RWPE2 (cell line): ENCODE results near the gene BMP7.
"Not testable (repeated sequence)": the region's sequence is repeated elsewhere in the genome, so short reads cannot be mapped to it uniquely, and the experiment has no call there.

Source experiments
- ATAC-seq: fragments of 200-7000 bp; cut with Tn5 transposase; 3 replicates; pipeline ENCODE4 v1.9.1; 2021; ENCODE audit warnings: low read depth
- DNase-seq: peaks from one replicate; pipeline ENCODE4 v3.0.0-alpha.2; 2020; ENCODE audit warnings: low spot score
- H3K27ac ChIP-seq: fragments of 450-650 bp; 2 replicates; pipeline ENCODE4 v1.5.1; 2017; ENCODE audit warnings: mild to moderate bottlenecking; ENCODE audit not compliant: poor library complexity, severe bottlenecking
- H3K27me3 ChIP-seq: fragments of 250-450 bp; sonication (Bioruptor Pico); 2 replicates; pipeline ENCODE4 v1.5.1; 2021; ENCODE audit warnings: mild to moderate bottlenecking, moderate library complexity; ENCODE audit not compliant: insufficient read depth, poor library complexity, severe bottlenecking
- H3K36me3 ChIP-seq: fragments of 250-450 bp; sonication (Bioruptor Pico); 2 replicates; pipeline ENCODE4 v1.5.1; 2020; ENCODE audit warnings: low read depth, mild to moderate bottlenecking, moderate library complexity
- H3K4me1 ChIP-seq: fragments of 250-450 bp; sonication (Bioruptor Pico); 2 replicates; pipeline ENCODE4 v1.5.1; 2021; ENCODE audit warnings: mild to moderate bottlenecking, moderate library complexity; ENCODE audit not compliant: insufficient read depth, poor library complexity, severe bottlenecking
- H3K4me3 ChIP-seq: fragments of 250-450 bp; sonication (Bioruptor Pico); 2 replicates; pipeline ENCODE4 v1.5.1; 2021; ENCODE audit warnings: mild to moderate bottlenecking, moderate library complexity; ENCODE audit not compliant: severe bottlenecking
- H3K9me3 ChIP-seq: fragments of 250-450 bp; sonication (Bioruptor Pico); 2 replicates; pipeline ENCODE4 v1.5.1; 2021; ENCODE audit warnings: mild to moderate bottlenecking, moderate library complexity; ENCODE audit not compliant: severe bottlenecking
- CTCF ChIP-seq: fragments of 450-650 bp; IDR thresholded peaks from one replicate; pipeline ENCODE4 v1.5.1; 2017; ENCODE audit warnings: mild to moderate bottlenecking, moderate library complexity; ENCODE audit not compliant: poor library complexity, severe bottlenecking

BMP7 gene

GRCh38 chr20:57240581-57241362 is 25.7 kb downstream of the BMP7 start:
- no peak for DNase-seq
- Histone ChIP-seq H3K36me3 (no peaks in the 10 kb centered on the region), H3K9me3 (no peaks in the 10 kb centered on the region), H3K27me3 (peaks cover 27% of the 10 kb centered on the region), H3K4me1 (no peaks in the 10 kb centered on the region), H3K27ac (no peak overlapping the region), H3K4me3 (no peak overlapping the region)
- no peak for ATAC-seq
- TF ChIP-seq CTCF = no peak

GRCh38 chr20:57239725-57240124 is 26.7 kb downstream of the BMP7 start:
- DNase-seq, H3K9me3 ChIP-seq, H3K4me1 ChIP-seq, H3K36me3 ChIP-seq, ATAC-seq, H3K4me3 ChIP-seq, H3K27ac ChIP-seq: not testable (repeated sequence)
- H3K27me3 ChIP-seq = peaks cover 38% of the 10 kb centered on the region

- H3K27ac ChIP-seq, H3K36me3 ChIP-seq, H3K4me1 ChIP-seq, H3K9me3 ChIP-seq, DNase-seq, ATAC-seq, H3K4me3 ChIP-seq: not testable (repeated sequence)
- peaks cover 42% of the 10 kb centered on the region for H3K27me3 ChIP-seq
These were observed 27.1 kb downstream of the BMP7 start for GRCh38 chr20:57239324-57239723.

- ATAC-seq (no peak), DNase-seq (no peak)
- no peaks in the 10 kb centered on the region for H3K4me1 ChIP-seq
- no peaks in the 10 kb centered on the region for H3K36me3 ChIP-seq
- H3K4me3 ChIP-seq = no peak overlapping the region
- no peaks in the 10 kb centered on the region for H3K9me3 ChIP-seq
- TF ChIP-seq CTCF = no peak
- H3K27ac ChIP-seq = no peak overlapping the region
- peaks cover 54% of the 10 kb centered on the region for H3K27me3 ChIP-seq
These were observed 28.4 kb downstream of the BMP7 start for GRCh38 chr20:57238089-57238488.

- DNase-seq = no peak
- H3K9me3 ChIP-seq = no peaks in the 10 kb centered on the region
- TF ChIP-seq CTCF = no peak
- no peak overlapping the region for H3K27ac ChIP-seq
- peaks cover 59% of the 10 kb centered on the region for H3K27me3 ChIP-seq
- ATAC-seq = no peak
- no peaks in the 10 kb centered on the region for H3K4me1 ChIP-seq
- H3K36me3 ChIP-seq = no peaks in the 10 kb centered on the region
- H3K4me3 ChIP-seq = no peak overlapping the region
These were observed 28.9 kb downstream of the BMP7 start for GRCh38 chr20:57237585-57237953.
